Astrocyte of the hippocampus (primary cell): Measurements from ENCODE around the gene DNAJA4.
"Not testable (repeated sequence)": the region's sequence is repeated elsewhere in the genome, so short reads cannot be mapped to it uniquely, and the experiment has no call there.

Source experiments
- DNase-seq: peaks from one replicate; pipeline ENCODE4 v3.0.0; 2011; ENCODE audit warnings: low read depth, low spot score

Gene DNAJA4

GRCh38 chr15:78244101-78244500 is 20.3 kb upstream of the DNAJA4 start:
- DNase-seq = no peak

GRCh38 chr15:78244893-78245292 is 19.5 kb upstream of the DNAJA4 start:
- no peak for DNase-seq

- DNase-seq = not testable (repeated sequence)
Observed at GRCh38 chr15:78245392-78245791, 19.0 kb upstream of the DNAJA4 start.

GRCh38 chr15:78245976-78246620 is 18.3 kb upstream of the DNAJA4 start:
- not testable (repeated sequence) for DNase-seq

- DNase-seq = no peak
Observed at GRCh38 chr15:78247911-78248310, 16.5 kb upstream of the DNAJA4 start.

GRCh38 chr15:78249131-78249530 is 15.2 kb upstream of the DNAJA4 start:
- no peak for DNase-seq

- DNase-seq = no peak
Observed at GRCh38 chr15:78251136-78251535, 13.2 kb upstream of the DNAJA4 start.

- no peak for DNase-seq
Observed at GRCh38 chr15:78255421-78256043, 8.8 kb upstream of the DNAJA4 start.

- no peak for DNase-seq
Observed at GRCh38 chr15:78256044-78256437, 8.3 kb upstream of the DNAJA4 start.

- no peak for DNase-seq
Observed at GRCh38 chr15:78257681-78258080, 6.7 kb upstream of the DNAJA4 start.

GRCh38 chr15:78259232-78259631 is 5.1 kb upstream of the DNAJA4 start:
- peak; percentile 63 for DNase-seq

- no peak for DNase-seq
Observed at GRCh38 chr15:78260489-78260888, 3.9 kb upstream of the DNAJA4 start.

GRCh38 chr15:78261062-78261461 is 3.3 kb upstream of the DNAJA4 start:
- DNase-seq = no peak

GRCh38 chr15:78263351-78263781 is 996 bp upstream of the DNAJA4 start:
- DNase-seq = no peak

GRCh38 chr15:78263907-78264303 is 457 bp upstream of the DNAJA4 start:
- DNase-seq = no peak

- DNase-seq = no peak
Observed at GRCh38 chr15:78265137-78265460, 737 bp downstream of the DNAJA4 start.

GRCh38 chr15:78265752-78266224 is 1.4 kb downstream of the DNAJA4 start:
- DNase-seq = peak; percentile 46

GRCh38 chr15:78266229-78266628 is 1.9 kb downstream of the DNAJA4 start:
- DNase-seq = no peak

- no peak for DNase-seq
Observed at GRCh38 chr15:78266806-78267205, 2.4 kb downstream of the DNAJA4 start.

GRCh38 chr15:78272316-78272715 is 8.0 kb downstream of the DNAJA4 start:
- no peak for DNase-seq

GRCh38 chr15:78272776-78273175 is 8.4 kb downstream of the DNAJA4 start:
- DNase-seq = no peak

- no peak for DNase-seq
Observed at GRCh38 chr15:78274994-78275393, 10.6 kb downstream of the DNAJA4 start.

- no peak for DNase-seq
Observed at GRCh38 chr15:78276064-78276943, 11.9 kb downstream of the DNAJA4 start.
